OCI-M2 (cell line): ENCODE results near the gene ITPR1.

Experiments
- DNase-seq: peaks from one replicate; lab custom pipeline; 2025; ENCODE audit not compliant: unreplicated experiment; lab: John Stamatoyannopoulos, UW

The ITPR1 gene

GRCh38 chr3:4770561-4770960 lies 277.4 kb downstream of the ITPR1 start:
- no peak for DNase-seq

- no peak for DNase-seq
These were observed 278.1 kb downstream of the ITPR1 start for GRCh38 chr3:4771243-4771642.

- no peak for DNase-seq
These were observed 279.1 kb downstream of the ITPR1 start for GRCh38 chr3:4772171-4772804.

DNA sequence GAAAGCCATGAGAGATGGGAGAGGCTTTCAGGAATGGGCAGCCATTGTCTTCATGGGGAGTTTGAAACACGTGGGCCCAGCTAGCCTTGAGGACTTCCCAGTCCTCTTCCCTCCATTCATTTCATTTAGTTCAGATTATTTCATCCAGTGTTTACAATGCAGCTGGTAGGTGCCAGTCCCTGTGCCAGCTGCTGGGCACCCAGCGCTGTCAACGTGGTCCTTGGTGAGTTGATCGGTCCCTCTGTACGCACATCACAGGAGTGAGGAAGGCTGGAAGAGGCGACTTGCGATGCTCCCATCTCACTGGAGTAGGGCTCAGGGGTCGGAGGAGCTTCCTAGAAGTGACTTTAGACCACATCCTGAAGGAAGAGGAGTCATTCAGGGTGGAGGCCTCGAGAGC lies 279.7 kb downstream of the ITPR1 start:
- DNase-seq, result no peak

DNA sequence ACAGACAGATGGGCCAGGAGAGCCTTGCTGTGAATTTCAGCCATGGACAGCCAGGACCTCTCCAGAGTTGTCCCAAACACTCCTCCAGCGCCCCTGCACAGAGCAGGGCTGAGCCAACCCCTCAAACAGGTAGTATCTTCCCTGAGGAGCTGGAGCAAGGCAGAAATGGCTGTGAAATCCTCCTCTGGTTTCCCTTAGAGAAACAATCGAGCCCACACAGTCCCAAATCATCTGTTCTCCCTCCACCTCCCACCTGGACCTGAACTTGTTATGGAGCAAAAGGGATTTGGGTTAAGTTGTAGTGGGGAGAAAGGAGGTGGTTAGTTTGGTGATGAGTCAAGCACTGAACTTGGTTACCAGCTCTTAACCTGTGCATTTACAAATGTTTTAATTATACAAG lies 280.4 kb downstream of the ITPR1 start:
- DNase-seq, result no peak

- DNase-seq, result no peak
These were observed 281.4 kb downstream of the ITPR1 start for GRCh38 chr3:4774531-4774930.

DNA sequence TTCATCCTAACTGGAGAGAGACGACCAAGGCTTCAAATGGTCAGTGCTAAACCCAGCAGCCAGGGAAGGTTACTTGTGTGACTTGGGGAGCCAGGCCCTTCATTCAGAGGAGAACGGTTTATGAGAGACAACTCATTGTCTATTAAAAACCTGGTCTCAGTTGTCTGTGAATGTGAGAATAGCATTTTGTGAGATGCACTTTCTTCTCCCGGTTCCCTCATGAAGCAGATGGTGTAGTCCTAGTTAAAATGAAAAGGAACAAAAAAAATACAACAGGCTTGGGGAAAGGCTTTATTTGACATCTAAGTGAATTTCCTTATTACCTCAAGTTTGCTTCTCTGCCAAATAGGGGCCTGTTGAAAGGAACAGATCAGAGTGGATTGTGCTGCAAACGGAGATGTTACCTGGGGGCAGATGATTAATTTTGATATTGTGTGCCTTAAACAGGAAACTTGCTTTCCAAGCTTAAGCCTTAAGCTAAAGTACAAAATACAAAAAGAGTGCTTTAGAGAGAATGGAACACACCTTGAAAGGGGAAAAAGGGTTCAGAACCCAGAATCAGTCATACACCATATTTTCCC lies 283.3 kb downstream of the ITPR1 start:
- DNase-seq, result no peak

DNA sequence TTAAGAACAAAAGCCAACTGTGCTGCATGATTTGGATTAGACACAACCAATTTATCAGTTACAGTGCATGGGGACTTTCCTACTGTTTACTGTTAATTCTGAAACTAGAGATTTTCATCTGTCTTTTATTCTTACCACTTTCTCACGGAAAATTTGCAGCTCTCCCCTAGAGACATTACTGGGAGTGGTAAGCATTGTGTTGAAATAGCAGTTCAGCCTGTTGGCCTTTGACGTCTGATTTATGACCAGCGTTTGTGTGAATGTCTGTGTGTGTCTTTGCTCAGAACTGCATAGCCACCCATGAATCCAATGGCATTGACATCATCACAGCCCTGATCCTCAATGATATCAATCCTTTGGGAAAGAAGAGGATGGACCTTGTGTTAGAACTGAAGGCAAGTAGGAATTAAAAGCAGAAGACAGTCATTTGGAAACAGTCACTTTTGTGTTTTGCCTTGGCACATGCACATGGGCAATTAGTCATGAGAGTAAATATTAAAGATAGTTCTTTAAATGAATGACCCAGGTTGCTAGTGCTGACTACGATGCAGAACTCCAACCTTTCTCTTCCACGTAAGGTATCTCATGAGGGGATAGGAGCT lies 283.9 kb downstream of the ITPR1 start:
- no peak for DNase-seq

- no peak for DNase-seq
These were observed 285.0 kb downstream of the ITPR1 start for GRCh38 chr3:4778119-4778518.

DNA sequence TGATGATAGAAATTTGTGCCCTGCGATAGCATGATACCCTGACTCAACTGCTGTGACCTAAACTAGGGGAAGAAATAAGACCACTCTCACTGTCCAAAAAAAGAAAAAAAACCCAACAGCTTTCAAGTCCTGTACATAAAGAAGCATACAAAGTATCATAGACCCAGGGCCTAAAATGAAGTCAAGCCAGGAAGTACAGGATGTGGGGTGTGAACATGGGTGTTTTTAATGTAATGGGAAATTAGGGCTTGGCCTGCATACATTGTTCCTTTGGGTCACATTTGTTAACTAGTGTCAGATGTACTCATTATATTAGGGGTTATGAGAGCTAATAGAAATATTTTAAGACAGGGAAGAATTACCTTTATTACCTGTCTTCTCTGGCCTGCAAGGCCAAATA lies 285.6 kb downstream of the ITPR1 start:
- no peak for DNase-seq

DNA sequence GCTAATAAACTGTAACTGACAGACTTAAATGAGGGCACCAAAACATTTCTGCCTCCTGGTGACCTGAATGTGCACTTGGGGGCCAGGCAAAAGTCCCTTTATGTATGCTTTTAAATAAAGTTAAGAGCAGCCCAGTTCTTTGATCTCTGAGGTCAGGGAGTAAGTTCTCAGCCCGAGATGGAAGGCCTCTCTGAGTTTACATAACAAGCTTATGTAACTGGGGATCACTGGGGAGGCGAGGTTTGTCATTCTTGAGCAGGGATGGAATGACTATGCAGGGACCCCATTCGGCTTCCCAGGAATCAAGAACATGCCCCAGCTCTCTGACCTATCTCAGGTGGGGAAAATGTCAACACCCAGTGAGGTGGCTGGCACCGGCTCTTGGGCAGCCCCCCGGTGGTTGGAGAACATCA lies 287.4 kb downstream of the ITPR1 start:
- no peak for DNase-seq

DNA sequence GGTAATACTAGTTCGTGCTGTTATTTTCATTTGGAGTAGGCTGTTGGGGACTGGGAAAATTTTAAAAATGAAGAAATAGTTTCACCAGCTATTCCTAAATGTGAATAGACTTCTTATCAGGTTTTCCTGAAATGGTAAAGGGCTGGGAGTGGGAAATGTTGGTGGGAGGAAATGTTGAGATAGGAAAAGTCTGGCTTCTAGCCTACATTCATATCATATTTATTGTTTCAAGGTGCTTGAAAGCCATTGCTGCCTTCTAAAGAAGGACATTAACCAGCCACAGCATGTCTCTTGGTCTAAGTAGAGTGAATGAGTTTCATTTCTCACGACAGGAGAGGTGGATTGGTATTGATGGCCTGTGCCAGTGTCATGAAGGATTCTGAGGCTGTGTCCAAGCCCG lies 288.9 kb downstream of the ITPR1 start:
- no peak for DNase-seq

- no peak for DNase-seq
These were observed 292.4 kb downstream of the ITPR1 start for GRCh38 chr3:4785551-4785950.

DNA sequence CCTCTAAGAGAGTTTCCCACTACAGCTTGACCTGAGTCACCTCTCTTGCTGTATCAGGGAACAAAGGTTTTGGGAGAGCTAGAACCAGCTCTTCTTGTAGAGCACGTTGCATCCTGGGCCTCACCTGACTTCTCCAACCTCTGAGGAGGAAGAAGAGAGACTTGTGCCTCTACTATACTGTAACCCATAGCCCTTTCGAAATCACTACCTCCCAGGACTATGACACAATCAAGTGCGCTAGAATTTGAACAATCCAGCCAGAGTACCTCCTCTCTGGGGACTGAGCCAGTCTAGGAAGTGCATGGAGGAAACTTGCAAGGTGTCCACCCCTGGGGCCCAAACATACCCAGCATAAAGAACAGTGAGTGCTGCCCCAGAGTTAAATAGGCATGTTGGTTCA lies 293.3 kb downstream of the ITPR1 start:
- DNase-seq, result no peak

DNA sequence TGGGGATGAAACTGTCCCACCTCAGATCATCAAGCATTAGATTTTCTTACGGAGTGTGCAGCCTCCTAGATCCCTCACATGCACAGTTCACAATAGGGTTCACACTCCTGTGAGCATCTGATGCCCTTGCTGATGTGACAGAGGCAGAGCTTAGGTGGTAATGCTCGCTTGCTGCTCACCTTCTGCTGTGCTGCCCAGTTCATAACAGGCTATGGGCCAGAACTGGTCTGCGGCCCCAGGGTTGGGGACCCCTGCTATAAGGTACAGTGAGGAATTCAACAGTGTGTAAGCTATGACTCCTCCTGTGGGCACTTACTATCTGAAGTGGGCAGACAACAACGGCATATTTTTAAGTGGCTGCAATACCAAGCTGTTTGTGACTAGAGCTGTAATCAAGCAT lies 298.2 kb downstream of the ITPR1 start:
- no peak for DNase-seq

DNA sequence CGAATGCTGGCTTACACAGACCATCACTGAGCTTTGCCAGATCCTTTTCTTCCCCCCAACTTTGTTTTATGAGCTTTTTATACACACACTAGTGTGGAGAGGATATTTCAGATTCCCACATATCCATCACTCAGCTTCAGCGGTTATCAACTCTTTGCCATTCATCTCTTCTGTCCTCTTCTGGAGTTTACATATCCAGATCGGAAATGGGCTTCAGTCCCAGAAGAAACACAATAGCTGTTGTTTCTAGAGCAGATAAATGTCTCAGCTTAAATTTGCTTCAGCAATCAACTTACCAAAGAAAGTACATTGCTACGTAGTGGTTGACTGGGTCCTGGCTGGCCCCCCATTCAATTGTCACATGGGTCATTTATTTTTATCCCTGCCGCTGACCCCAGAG lies 300.2 kb downstream of the ITPR1 start:
- DNase-seq, result no peak

DNA sequence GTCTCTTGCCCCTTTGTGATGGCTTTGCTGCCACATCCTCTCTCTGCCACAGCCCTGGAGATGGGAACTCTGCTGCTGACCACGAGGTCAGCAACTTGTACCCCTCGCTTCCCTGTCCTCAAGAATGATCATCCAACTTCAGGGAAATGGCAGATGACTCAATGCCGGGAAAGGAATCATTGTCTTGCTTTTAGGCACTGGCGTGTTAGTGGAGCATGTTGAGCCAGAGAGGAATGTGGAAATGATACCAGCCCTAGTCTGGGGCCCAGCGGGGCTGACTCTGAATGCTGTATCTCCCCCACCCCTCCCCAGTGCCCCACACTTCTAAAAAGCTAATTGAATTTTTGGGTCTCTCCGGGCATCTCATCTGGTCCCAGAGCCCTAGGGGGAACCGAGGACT lies 301.2 kb downstream of the ITPR1 start:
- no peak for DNase-seq

DNA sequence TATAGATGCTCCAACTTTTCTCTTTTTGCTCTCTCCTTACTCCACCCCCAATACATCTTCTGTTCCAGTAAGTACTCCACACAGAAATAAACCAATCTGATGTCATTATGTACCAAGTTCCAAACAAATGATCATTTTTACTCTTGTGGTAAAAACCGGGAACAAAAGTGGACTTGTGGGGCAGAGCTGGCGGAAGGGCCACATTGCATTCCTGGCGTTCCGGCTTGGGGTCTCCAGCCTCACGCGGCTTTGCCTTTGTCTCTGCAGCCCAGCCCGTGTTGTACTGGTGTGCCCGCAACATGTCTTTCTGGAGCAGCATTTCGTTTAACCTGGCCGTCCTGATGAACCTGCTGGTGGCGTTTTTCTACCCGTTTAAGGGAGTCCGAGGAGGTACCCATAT lies 301.6 kb downstream of the ITPR1 start:
- DNase-seq, result no peak

DNA sequence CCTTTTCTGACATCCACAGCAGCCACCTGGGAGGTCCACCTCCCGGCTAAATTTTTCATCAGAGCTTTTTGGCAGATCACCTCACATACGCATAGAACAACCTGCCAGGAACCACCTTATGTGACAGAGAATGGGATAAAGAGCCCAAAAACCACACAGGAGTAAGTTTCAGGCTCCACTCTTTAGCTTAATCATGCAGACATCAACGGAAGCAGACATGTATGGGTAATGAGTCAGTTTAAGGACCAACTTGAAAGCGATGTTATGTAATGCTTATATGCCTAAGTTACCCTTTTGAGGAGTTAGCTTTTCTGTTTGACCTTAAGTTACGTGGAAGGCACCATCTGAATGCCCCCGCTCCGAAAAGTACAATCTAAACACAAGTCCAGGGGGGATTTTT lies 302.8 kb downstream of the ITPR1 start:
- no peak for DNase-seq

DNA sequence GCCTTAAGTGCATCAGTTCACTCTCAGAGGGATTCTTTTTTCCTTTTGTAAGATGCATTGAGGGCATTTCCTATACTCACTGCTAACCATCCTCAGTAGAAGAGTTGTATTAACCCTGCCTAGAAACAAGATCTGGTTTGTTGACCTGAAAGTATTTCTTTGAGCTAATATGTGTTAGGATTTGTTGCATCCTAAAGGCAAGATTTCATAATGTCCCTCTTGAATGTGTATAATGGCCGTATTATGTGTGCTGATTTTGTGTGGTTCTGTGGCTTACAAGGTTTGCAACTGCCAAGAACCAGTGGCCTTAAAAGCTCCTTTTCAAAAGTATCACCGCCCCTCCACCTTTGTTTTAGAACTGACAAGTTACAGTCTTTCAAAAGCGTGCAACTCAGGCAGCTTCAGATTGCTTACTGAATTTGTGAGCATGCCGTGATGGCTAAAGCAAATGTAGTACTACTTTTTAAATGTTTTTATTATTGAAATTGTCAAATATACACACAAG lies 304.1 kb downstream of the ITPR1 start:
- DNase-seq, result no peak

DNA sequence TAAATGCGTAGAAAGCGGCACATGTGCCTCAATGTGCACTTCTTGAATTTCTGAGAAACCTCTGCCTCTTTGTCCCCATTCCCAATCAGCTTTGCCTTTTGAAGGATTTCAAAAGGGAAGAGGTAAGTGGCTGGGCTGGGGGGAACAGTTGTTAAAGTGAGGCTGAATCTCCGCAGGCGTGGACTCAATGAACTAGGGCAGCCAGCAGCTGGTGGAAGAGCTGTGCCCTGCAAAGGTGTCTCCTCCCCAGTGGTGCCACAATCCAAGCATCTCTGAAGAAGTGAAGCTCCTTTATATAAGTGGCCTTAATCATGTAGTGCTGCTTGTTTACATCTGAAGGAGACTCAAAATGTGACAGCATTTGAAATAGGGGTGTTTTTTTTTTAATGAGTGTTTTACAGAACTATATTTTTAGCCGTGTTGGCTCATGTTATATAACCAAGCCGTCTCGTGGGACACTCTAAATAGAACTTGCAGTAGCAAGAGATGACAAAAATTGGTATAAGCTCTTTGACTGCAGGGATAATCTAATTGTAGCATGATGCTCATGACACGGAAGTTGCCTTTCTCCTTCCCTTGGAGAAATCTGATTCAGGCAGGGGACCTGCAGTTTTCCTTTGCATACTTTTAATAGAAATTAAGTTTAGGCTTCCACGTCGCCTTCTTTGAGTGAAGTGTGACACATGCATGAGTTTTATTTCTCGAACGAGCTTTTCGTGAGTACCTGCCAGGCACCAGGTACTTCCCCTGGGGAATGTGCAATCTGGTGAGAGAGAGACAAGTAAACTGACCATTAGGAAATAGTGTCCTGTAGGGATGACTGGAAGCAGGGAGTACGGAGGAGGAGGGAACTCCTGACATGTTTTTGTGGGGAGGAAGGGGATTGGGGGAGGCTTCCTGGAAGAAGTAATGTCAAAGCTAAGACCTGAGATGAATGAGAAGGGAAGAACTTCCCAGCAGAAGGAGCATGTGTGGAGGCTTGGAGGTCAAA lies 306.4 kb downstream of the ITPR1 start:
- DNase-seq, result no peak
